C4-2B (cell line): ENCODE data around the gene GPR65.

Source experiments
- H3K27ac ChIP-seq: fragments of 450-650 bp; 2 replicates; pipeline ENCODE4 v1.5.1; 2017
- ZFX ChIP-seq: fragments of 450-650 bp; IDR thresholded peaks from 2 replicates; pipeline ENCODE4 v1.6.1; 2017
- TF ChIP-seq, protein P1 (sequence below): fragments of 450-650 bp; conservative IDR thresholded peaks from 2 replicates; pipeline ENCODE4 v1.5.1; 2017; ENCODE audit warnings: mild to moderate bottlenecking

The GPR65 gene, protein sequence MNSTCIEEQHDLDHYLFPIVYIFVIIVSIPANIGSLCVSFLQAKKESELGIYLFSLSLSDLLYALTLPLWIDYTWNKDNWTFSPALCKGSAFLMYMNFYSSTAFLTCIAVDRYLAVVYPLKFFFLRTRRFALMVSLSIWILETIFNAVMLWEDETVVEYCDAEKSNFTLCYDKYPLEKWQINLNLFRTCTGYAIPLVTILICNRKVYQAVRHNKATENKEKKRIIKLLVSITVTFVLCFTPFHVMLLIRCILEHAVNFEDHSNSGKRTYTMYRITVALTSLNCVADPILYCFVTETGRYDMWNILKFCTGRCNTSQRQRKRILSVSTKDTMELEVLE

DNA sequence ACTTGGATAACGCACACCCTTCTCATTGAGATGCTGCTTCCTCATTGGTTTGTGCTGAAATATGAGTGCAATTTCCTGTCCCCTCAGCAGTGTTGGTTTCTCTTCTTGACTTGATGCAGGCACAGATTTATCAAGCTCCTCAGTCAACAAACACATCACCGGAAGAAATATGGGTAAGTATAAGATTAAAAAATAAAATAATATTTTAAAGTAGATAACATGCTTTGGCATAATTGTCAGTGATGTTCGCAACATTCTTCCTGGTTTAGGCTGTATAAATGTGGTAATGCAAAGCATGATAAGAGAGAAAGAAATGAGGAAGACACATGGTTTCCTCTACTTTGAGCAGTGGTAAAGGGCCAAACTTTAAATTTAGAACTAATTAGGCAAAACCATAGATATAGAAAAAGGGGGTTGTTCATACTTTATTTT is at the start of gene GPR65:
Gene GPR65 (plus strand): TSS at position 86 of the 432 bp plus-strand sequence. CDS start 5,713 bp downstream, outside the sequence.
- H3K27ac ChIP-seq, result no peak within 1 kb of the TSS
- TF ChIP-seq, protein P1, sequence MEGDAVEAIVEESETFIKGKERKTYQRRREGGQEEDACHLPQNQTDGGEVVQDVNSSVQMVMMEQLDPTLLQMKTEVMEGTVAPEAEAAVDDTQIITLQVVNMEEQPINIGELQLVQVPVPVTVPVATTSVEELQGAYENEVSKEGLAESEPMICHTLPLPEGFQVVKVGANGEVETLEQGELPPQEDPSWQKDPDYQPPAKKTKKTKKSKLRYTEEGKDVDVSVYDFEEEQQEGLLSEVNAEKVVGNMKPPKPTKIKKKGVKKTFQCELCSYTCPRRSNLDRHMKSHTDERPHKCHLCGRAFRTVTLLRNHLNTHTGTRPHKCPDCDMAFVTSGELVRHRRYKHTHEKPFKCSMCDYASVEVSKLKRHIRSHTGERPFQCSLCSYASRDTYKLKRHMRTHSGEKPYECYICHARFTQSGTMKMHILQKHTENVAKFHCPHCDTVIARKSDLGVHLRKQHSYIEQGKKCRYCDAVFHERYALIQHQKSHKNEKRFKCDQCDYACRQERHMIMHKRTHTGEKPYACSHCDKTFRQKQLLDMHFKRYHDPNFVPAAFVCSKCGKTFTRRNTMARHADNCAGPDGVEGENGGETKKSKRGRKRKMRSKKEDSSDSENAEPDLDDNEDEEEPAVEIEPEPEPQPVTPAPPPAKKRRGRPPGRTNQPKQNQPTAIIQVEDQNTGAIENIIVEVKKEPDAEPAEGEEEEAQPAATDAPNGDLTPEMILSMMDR, result no peak
- TF ChIP-seq ZFX, result no peak

DNA sequence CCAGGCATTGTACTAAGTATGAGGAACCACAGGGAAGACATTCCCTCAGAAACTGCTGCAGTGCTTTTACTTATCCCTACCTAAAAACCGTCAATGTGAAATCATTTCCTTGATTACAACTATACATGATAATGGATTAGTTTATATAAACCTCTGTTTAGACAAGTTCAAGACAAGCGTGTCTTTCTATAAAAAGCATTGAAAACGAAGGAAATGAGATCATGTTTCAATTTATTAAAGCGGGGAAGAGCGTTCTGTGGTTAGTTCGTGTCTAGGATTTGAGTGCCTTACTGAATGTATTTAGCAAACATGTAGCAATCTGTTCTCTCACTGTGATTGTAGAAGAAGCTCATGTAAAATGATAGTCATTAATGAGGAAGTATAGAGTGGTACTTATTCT is 49.4 kb upstream of the GPR65 start:
- H3K27ac ChIP-seq, result no peak overlapping the region
- TF ChIP-seq, protein P1, result no peak
- no peak for TF ChIP-seq ZFX

DNA sequence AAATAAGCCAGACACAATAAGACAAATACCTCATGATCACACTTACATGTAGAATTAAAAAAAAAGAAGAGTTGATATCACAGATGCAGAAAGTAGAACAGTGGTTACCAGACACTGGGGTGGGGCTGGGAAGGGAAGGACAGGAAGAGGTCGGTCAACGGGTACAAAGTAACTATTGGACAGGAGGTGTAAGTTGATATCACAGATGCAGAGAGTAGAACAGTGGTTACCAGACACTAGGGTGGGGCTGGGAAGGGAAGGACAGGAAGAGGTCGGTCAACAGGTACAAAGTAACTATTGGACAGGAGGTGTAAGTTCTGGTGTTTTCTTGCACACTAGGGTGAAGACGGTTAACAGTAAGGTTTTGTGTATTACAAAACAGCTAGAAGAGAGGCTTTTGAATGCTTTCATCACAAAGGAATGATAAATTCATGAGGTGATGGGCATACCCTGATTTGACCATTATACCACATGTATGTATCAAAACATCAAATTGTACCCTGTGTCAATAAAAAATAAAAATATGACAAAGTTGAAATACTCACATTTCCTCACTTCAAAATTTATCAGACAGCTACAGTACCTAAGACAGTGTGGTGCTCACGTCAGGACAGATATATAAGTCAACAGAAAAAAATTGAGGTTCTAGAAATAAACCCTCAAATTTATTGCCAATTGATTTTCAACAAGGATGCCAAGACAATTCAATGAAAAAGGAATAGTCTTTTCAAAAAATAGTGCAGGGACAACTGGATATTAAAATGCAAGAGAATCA is 44.7 kb upstream of the GPR65 start:
- TF ChIP-seq, protein P1, result no peak
- no peak for TF ChIP-seq ZFX
- H3K27ac ChIP-seq, result no peak overlapping the region

DNA sequence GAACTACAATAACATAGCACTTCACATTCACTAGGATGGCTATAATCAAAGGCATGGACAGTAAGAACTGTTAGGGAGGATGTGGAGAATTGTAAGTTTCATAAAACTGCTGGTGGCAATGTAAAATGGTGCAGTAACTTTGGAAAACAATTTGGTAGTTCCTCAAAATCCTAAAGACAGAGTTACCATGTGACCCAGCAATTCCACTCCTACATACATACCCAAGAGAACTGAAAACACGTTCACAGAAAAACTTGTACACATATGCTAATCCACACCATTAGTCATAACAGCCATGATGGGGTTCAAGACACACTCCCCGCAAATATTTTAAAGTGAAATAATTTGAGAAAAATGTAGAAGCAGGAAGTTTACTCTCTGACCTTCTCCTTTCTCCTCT is 43.7 kb upstream of the GPR65 start:
- no peak for TF ChIP-seq ZFX
- TF ChIP-seq, protein P1, result no peak
- H3K27ac ChIP-seq, result no peak overlapping the region

DNA sequence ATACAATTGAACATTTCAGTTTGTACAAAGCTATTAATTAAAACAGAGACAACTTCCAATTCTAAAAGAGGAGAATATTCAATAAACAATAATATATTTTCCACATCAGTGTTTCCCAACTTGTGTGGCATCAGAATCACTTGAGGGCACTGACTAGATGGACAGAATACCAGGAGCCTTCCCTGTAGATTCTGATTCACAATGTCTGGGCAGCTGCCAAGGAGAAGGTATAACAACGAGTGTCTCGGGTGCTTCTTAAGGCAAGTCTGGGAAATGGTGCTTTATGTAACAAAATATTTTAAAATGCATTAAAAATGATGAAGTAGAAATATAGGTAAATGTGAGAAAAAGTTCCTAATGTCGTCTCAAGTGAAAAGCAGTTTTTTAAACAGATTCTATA is 38.1 kb upstream of the GPR65 start:
- TF ChIP-seq ZFX, result no peak
- TF ChIP-seq, protein P1, result no peak
- no peak overlapping the region for H3K27ac ChIP-seq

DNA sequence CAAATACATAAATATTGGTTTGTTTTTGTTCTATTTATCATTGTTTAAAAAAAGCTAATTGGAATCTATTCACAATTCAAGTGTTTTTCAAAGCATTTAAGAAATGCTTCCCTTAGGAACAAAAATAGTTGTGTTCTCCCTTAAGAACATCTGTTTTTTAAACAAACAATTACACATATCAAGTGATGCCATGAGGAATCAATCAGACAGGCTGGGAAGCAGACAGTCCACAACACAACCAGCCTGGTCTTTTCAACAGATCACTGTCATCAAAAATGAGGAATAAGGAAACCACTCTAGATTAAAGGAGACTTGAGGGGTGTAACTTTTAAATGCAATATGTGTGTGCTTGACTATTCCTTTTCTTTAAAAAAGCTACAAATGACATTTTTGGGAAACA is 37.4 kb upstream of the GPR65 start:
- TF ChIP-seq ZFX, result no peak
- TF ChIP-seq, protein P1, result no peak
- H3K27ac ChIP-seq, result no peak overlapping the region

DNA sequence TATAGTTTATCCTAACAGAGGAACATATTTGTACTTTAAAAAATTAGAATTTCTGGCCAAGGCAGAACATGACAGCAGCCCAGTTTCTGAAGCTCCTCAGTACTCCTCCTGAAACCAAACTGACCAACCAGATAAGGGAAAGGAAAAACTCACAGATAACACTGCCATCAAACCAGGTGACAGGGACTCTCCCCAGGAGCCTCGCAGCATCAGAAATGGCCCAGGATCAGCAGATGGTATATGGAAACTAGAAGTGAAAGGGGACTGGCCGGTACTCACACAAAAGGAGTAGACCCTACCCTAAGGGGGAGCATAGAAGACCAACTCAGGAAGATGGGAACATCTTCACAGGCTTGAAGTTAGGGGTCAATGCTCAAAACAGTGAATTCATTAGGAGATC is 33.9 kb upstream of the GPR65 start:
- H3K27ac ChIP-seq, result no peak overlapping the region
- TF ChIP-seq, protein P1, result no peak
- TF ChIP-seq ZFX, result no peak
